Heart left ventricle (tissue), 13 donors: Measurements from ENCODE around the gene UVSSA.

Experiments
- CTCF ChIP-seq, 12 donors: fragments of 200-600 bp; sonication (generic) in 4 of 12; IDR thresholded peaks; one replicate each; pipeline versions ENCODE4 v1.5.0 to v1.8.0; 2018 to 2022; ENCODE audit warnings: antibody characterized with exemption in 12 of 12, mild to moderate bottlenecking in 5 of 12
- POLR2A ChIP-seq, 2 donors: fragments of 450-650 bp; IDR thresholded peaks; one replicate each; pipeline ENCODE4 v1.6.1; 2017; ENCODE audit warnings: antibody characterized with exemption in 2 of 2, mild to moderate bottlenecking in 2 of 2, moderate library complexity in 2 of 2
- donor health status: ischemic (EF 13 %, LVEDD 7.1; RV severe dilation, severe dysfunction).
- donor health status: DM: no; HTN: yes; CAD: no.
- donor health status: DM: no; HTN: no; CAD: no.
- donor health status: ischemic (EF 25% LVEDD 6.9; RV normal size, moderate dysfunction).
- donor health status: ischemic (EF 25% LVEDD 5.7; RV mildly dilated, moderate dysfunction).
- donor health status: ischemic (EF 35%, LVEDD 5.7; RV mildly dilated, moderate dysfunction).
- donor health status: nonischemic (EF 11% LVEDD 7.7; RV severe dilation, severe dysfunction).
- donor health status: DM: yes; HTN: yes; CAD: no.
- donor health status: PGD.
- donor health status: ischemic (EF 29% LVEDD 5.4; RV normal size, mild dysfunction).
- donor health status: nonischemic (EF 23%, LVEDD 6.1; RV moderate dilation, normal function).

DNA sequence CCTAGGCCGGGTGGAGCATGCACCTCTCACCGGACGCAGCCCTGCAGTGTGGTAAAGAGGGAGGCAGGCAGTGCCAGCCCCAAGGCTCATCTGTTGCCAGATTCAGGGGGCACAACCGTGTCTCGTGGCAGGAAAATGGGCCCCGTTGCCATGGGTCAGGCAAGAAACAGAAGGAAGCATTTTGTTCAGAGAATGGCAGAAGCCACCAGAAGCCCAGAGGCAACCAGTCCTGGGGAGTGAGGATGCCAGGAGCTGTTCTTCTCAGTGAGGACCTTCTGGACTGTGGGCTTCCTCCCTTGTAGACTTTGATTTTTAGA, 12.5 kb upstream of the UVSSA start:
- no peak for TF ChIP-seq CTCF (IDR thresholded peaks at IDR 0.05)
- TF ChIP-seq POLR2A (IDR thresholded peaks at IDR 0.05) = no peak
